HUDEP-2 (cell line): ENCODE results near the gene MYDGF.

Experiments used
- DNase-seq, 76 experiments: peaks; one replicate each; lab custom pipeline; 2025; ENCODE audit not compliant: unreplicated experiment in 76 of 76; lab: John Stamatoyannopoulos, UW

Gene MYDGF

DNA sequence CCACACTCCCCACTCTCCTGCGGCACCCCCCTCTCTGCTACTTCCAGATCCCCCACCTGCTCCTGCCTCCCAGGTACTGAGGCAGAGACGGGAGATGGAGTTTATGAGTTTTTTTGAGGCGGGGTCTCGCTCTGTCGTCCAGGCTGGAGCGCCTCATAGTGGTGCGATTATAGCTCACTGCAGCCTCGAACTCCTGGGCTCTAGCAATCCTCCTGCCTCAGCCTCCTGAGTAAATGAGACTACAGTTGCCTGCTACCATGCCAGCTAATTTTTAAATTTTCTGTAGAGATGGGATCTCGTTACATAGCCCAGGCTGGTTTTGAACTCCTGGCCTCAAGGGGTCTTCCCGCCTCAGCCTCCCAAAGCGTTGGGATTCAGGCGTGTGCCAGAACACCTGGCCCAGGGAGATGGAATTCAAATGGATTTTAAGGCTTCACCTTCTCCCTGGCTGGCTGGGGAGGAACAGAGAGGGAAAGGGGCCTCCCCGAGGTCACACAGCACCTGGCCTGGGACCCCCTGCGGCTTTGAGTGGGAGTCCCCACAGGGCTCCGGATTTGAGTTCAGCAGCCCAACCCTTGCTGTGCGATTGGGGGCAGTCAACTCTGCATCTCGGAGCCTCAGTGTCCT, 50.4 kb downstream of the MYDGF start:
- DNase-seq, result no peak

DNA sequence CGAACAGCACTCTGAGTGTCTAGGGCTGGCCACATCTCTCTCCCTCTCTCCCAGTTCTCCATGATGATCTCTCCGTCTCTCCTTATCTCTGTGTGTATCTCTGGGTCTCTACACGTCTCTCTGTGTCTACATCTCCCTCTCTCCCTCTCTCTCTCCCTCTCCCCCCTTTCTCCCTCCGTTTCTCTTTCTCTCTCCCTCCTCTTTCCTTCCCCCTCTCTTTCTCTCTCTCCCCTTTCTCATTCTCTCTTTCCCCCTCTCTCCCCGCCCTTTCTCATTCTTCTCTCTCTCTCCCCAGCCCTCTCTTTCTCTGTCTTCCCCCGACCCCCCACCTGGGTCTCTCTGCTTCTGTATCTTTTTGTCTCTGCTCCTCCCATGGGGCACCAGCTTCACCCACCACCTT, 52.1 kb downstream of the MYDGF start:
- no peak for DNase-seq

DNA sequence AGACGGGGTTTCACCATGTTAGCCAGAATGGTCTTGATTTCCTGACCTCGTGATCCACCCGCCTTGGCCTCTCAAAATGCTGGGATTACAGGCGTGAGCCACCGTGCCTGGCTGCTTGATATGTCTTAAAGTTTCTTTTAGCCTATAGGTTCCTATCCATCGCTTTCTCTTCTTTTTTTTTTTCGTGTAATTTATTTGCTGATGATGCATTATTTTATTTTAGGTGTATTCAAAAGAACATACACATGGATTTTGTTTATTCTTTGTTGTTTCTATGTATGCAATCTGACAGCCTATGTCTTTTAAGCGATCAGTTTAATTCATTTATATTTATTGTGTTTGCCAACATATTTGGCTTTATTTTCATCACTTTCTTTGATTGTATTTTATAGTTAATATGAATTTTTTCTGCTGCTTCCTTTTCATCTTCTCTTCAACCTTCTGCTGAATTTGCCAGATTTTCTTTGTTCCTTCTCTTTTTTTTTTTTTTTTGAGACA, 56.8 kb downstream of the MYDGF start:
- DNase-seq, result no peak

DNA sequence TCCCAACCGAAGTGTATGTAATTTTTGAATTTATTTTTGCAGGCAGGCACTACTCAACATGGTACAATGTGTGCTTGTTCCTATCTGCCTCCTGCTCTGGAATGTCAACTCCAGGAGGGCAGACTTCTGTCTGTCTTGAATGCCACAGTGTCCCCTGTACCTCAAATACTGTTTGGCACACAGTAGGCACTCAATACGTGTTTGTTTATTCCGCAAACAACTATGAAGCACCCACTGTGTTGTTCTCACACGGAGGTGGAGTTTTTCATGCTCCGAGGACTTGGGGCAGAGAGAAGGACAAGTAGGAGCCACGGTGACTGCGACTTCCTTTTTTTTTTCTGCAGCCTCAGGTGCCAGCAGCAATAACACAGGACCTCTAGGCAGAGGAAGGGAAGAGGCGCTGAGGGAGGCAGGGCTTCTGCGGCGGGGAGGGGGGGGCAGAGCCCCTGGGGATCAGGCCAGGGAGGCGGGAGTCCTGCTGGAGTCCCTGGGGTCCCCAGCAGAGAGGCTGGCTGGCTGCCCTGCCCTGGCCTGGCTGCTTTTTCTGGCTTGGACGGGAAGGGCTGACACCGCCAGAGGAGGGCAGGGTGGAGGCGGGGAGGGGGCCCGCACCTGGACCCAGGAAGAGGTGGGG, 60.1 kb downstream of the MYDGF start:
- no peak for DNase-seq
